Naive thymus-derived CD4-positive, alpha-beta T cell (primary cell): Measurements from ENCODE around the gene CAPN5. TPM values are rescaled to one million over a fixed set of nuclear protein-coding genes. Genes with fewer than 3 reads are reported as not detected.
A peak's percentile ranks its signal among the peaks of the same experiment; 100 is the strongest.

Experiments
- ATAC-seq: fragments of 150-1000 bp; cut with Tn5 transposase; 2 replicates; pipeline ENCODE4 v1.10.0; 2021; ENCODE audit warnings: mild to moderate bottlenecking, moderate library complexity
- CTCF ChIA-PET: fragments of 350-600 bp; sonication (Branson Sonifier 250); formaldehyde crosslinking; loops from one replicate; lab custom pipeline; 2021; ENCODE audit warnings: antibody characterized with exemption; lab: Charles Lee
- POLR2A ChIA-PET: fragments of 350-600 bp; sonication (Branson Sonifier 250); formaldehyde crosslinking; loops from one replicate; lab custom pipeline; 2021; ENCODE audit warnings: antibody characterized with exemption, inconsistent platforms; lab: Charles Lee
- DNase-seq, 9 donors: peaks; one replicate each; pipeline versions ENCODE4 v3.0.0 to v3.0.0-alpha.2; 2020 to 2022; ENCODE audit warnings: mixed read lengths in 1 of 9
- H3K27ac ChIP-seq: one replicate; pipeline ENCODE4 v1.7.0; 2013; ENCODE audit warnings: mild to moderate bottlenecking, low read depth, low read length, moderate library complexity
- H3K27me3 ChIP-seq, 2 donors: one replicate each; pipeline ENCODE4 v1.7.0; 2013; ENCODE audit warnings: low read length in 2 of 2, mild to moderate bottlenecking in 2 of 2, moderate library complexity in 2 of 2; ENCODE audit not compliant: control insufficient read depth in 2 of 2, insufficient read depth in 2 of 2
- H3K36me3 ChIP-seq, 3 experiments: 1 replicate in 2 of 3; 2 replicates in 1 of 3; pipeline ENCODE4 v1.7.0; 2013; ENCODE audit warnings: low read length in 3 of 3, mild to moderate bottlenecking in 3 of 3, moderate library complexity in 1 of 3; ENCODE audit not compliant: insufficient read depth in 3 of 3, control insufficient read depth in 2 of 3
- H3K4me1 ChIP-seq, 2 donors: one replicate each; pipeline ENCODE4 v1.7.0; 2013; ENCODE audit warnings: low read length in 2 of 2, mild to moderate bottlenecking in 2 of 2, moderate library complexity in 1 of 2; ENCODE audit not compliant: control insufficient read depth in 2 of 2, insufficient read depth in 2 of 2
- H3K4me3 ChIP-seq: 2 replicates; pipeline ENCODE4 v1.7.0; 2013; ENCODE audit warnings: mild to moderate bottlenecking, low read length
- H3K9me3 ChIP-seq, 3 experiments: 1 replicate in 2 of 3; 2 replicates in 1 of 3; pipeline ENCODE4 v1.7.0; 2013; ENCODE audit warnings: low read length in 3 of 3; ENCODE audit not compliant: control insufficient read depth in 2 of 3
- H3K27ac Mint-ChIP-seq, 9 donors: one replicate each; pipeline ENCODE4 v1.8.0; 2020 to 2022; ENCODE audit warnings: mixed read lengths in 9 of 9, mild to moderate bottlenecking in 8 of 9, moderate library complexity in 5 of 9, inconsistent platforms in 2 of 9
- H3K27me3 Mint-ChIP-seq, 5 donors: one replicate each; pipeline ENCODE4 v1.8.0; 2021 to 2022; ENCODE audit warnings: mixed read lengths in 5 of 5, mild to moderate bottlenecking in 1 of 5
- H3K36me3 Mint-ChIP-seq, 5 donors: one replicate each; pipeline ENCODE4 v1.8.0; 2020 to 2022; ENCODE audit warnings: mixed read lengths in 5 of 5, mild to moderate bottlenecking in 3 of 5, inconsistent platforms in 1 of 5
- H3K4me1 Mint-ChIP-seq, 7 donors: one replicate each; pipeline ENCODE4 v1.8.0; 2020 to 2022; ENCODE audit warnings: mixed read lengths in 7 of 7, mild to moderate bottlenecking in 3 of 7, inconsistent platforms in 1 of 7
- H3K4me3 Mint-ChIP-seq, 10 donors: one replicate each; pipeline ENCODE4 v1.8.0; 2020 to 2022; ENCODE audit warnings: mild to moderate bottlenecking in 10 of 10, mixed read lengths in 10 of 10, moderate library complexity in 6 of 10, inconsistent platforms in 2 of 10
- H3K9me3 Mint-ChIP-seq, 11 donors: one replicate each; pipeline ENCODE4 v1.8.0; 2020 to 2022; ENCODE audit warnings: mixed read lengths in 11 of 11, mild to moderate bottlenecking in 4 of 11, inconsistent platforms in 1 of 11, moderate library complexity in 1 of 11
- intact Hi-C, 2 donors: fragments of 100-400 bp; cut with micrococcal nuclease; formaldehyde crosslinking; loops; one replicate each; pipeline ENCODE4 v1.15.1; 2023
- polyA plus RNA-seq, 2 donors: library from polyadenylated mRNA; unstranded; fragments of 300-500 nt; fragmentation: Illumina TruSeq; gene quantifications; one replicate each; pipeline ENCODE4 v1.2.3, GENCODE V29; 2021
- total RNA-seq, 6 experiments: library from RNA in 5 of 6; stranded (reverse) in 5 of 6; gene quantifications; 1 replicate in 5 of 6; 2 replicates in 1 of 6; pipeline ENCODE4 v1.2.3 and lab custom pipeline; 2021 to 2026

CAPN5 gene
- total and polyA plus RNA-seq, 7 experiments from 2014 or later: 0.94 to 5.8 (median 5.6) TPM

DNA sequence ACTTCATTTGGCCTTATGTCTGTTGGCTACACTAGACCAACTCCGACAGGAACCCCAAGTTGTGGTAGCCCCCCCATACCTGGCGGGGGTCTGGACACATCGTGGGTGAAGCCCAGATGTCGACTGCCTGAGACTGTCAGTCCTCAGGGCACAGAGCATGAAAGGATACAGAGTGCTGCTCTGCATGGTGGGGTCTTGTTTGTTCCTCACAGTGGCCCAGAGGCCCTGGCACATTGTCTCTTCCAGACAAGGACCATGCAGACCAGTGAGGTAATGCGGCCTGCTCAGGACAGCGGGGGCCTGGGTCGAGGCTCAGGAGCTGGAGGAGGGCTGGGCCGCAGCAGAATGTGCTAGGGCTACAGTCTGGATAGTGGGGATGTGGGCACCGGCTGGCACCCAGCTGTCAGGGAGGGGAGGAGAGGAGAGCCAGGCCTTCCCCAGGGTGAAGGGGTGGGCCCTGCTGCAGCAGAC lies 14.6 kb downstream of the CAPN5 start:
- peaks cover 0 to 9% (median 0%) of the 10 kb centered on the region in 5 donors for H3K36me3 Mint-ChIP-seq
- peak overlapping the region in 3 of 10 donors; percentile 9 to 85 (median 11) for H3K4me3 Mint-ChIP-seq
- peaks cover 0 to 11% (median 0%) of the 10 kb centered on the region in 5 donors for H3K27me3 Mint-ChIP-seq
- peak overlapping the region in 7 of 9 donors; percentile 44 to 98 (median 96) for H3K27ac Mint-ChIP-seq
- DNase-seq (no peak), ATAC-seq (no peak)
- POLR2A ChIA-PET: interaction anchor here (1.6 to 1.7 kb wide), 2 partner anchors 17 to 33 kb away, joined by 8 read pairs; no protein-coding TSS in a partner anchor
- peaks cover 7 to 17% of the 10 kb centered on the region in 2 donors for H3K4me1 ChIP-seq
- CTCF ChIA-PET: interaction anchor here (4.9 kb wide), 1 partner anchor 10 kb away, joined by 36 read pairs; no protein-coding TSS in a partner anchor
- peaks cover 0 to 13% (median 1%) of the 10 kb centered on the region in 11 donors for H3K9me3 Mint-ChIP-seq
- peaks cover 6 to 40% (median 21%) of the 10 kb centered on the region in 7 donors for H3K4me1 Mint-ChIP-seq
- no peak overlapping the region for H3K4me3 ChIP-seq
- no peaks in the 10 kb centered on the region for H3K36me3 ChIP-seq
- intact Hi-C loops: no loop called here
- no peaks in the 10 kb centered on the region for H3K27me3 ChIP-seq
- H3K9me3 ChIP-seq: no peaks in the 10 kb centered on the region
- H3K27ac ChIP-seq: no peak overlapping the region

DNA sequence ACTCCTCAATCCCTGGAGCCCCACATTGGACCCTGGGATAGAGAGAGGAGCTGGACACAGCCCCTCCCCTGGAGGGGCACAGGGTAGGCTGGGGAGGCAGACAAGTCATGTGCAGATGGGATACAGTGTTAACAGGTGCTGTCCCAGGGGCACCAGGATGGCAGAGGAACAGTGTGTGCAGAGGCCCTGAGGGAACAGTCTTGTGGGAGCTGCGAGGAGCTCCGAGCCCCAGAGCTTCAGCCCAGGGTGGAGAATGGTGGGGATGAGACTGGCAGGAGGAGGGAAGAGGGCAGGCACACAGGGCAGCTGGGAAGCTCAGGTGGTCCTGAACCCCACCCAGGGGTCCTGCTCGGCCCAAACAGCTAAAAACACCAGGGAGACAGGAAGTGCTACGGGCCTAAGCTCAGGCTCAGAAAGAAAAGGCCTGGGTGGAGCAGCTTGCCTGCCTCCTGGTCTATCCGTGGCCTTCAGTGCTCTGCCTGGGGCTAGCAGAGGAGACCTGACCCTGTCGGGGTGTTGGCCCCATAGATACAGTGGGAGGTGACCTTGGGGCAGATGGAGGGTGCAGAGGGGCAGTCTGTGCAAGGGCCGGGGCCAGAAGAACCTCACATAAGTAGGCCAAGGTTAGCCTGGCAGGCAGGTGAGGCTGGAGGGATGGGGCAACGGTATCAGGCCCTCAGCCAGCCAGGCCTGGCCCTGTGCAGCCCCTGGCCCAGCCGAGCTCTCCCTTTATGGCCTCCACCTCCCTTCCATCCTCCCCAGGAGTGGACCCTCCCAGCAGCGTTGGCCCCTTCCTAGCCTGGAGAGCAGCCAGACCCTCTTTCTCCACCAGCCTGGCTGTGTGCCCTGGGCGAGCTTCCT lies 15.4 kb downstream of the CAPN5 start:
- DNase-seq (peak in 5 of 9 donors; percentile 21 to 30 (median 21)), ATAC-seq (peak; percentile 26)
- peaks cover 0 to 13% (median 1%) of the 10 kb centered on the region in 11 donors for H3K9me3 Mint-ChIP-seq
- H3K4me3 ChIP-seq: peak overlapping the region; percentile 44
- CTCF ChIA-PET: interaction anchor here (0.8 to 4.9 kb wide), 7 partner anchors 10 to 162 kb away, joined by 3 to 36 read pairs (median 4); partner anchors contain the start of gene CAPN5
- no peaks in the 10 kb centered on the region for H3K36me3 ChIP-seq
- H3K4me3 Mint-ChIP-seq: peak overlapping the region; percentile 77 to 93 (median 82)
- H3K9me3 ChIP-seq: no peaks in the 10 kb centered on the region
- peaks cover 7 to 17% of the 10 kb centered on the region in 2 donors for H3K4me1 ChIP-seq
- POLR2A ChIA-PET: interaction anchor here (0.6 to 2.0 kb wide), 6 partner anchors 9 to 34 kb away, joined by 3 to 8 read pairs (median 7); no protein-coding TSS in a partner anchor
- intact Hi-C loops: loop anchor here (2.0 kb wide), 2 partner anchors 15 to 35 kb away; partner anchors contain the start of gene CAPN5 (in 1 of the 2)
- H3K27me3 Mint-ChIP-seq: peaks cover 0 to 8% (median 0%) of the 10 kb centered on the region in 5 donors
- peak overlapping the region; percentile 94 to 98 (median 98) for H3K27ac Mint-ChIP-seq
- no peaks in the 10 kb centered on the region for H3K27me3 ChIP-seq
- H3K4me1 Mint-ChIP-seq: peaks cover 6 to 37% (median 21%) of the 10 kb centered on the region in 7 donors
- H3K27ac ChIP-seq: peak overlapping the region; percentile 78
- H3K36me3 Mint-ChIP-seq: peaks cover 0 to 9% (median 0%) of the 10 kb centered on the region in 5 donors

DNA sequence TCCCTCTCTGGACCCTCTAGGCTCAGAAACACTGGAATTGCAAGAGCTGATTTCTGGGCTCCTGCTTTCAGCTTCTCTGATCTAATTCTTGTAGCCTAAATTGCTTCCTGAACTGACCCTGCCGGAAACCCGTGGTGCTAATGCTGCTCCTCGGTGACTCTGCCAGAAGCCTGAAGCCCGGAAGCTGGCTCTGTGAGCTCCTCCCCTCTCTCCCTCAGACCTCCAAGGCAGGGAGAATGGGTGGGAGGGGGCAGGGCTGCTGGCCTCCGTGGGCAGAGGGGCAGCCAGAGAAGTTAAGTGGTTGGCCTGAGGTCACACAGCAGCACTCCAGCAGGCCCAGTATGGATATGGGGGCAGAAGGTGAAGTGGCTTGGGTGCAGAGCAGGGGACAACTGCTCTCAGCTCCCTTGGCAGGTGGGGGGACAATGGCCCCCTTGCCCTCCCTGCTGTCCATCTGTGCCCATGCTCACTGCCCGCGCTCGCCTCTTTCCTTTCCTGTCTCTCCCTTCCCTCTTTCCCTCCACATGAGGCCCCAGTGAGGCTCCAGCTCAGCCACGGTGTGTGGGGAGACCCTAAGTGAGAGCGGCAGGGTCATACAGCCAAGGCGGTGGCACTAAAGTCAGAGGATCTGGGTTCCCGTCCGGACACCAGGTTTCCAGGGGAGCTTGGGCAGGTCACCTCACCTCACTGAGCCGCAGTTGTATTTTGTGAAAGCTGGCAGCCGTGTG lies 16.2 kb downstream of the CAPN5 start:
- Mint-ChIP-seq H3K4me3 (peak overlapping the region; percentile 77 to 93 (median 82)), H3K27ac (peak overlapping the region; percentile 94 to 98 (median 98)), H3K27me3 (peaks cover 0 to 5% (median 0%) of the 10 kb centered on the region in 5 donors), H3K4me1 (peaks cover 6 to 37% (median 21%) of the 10 kb centered on the region in 7 donors), H3K9me3 (peaks cover 0 to 13% (median 1%) of the 10 kb centered on the region in 11 donors), H3K36me3 (peaks cover 0 to 9% (median 3%) of the 10 kb centered on the region in 5 donors)
- H3K4me3 ChIP-seq: peak overlapping the region; percentile 44
- H3K9me3 ChIP-seq: no peaks in the 10 kb centered on the region
- intact Hi-C loops: loop anchor here (1.0 to 2.0 kb wide), 3 partner anchors 16 to 36 kb away; partner anchors contain the start of gene CAPN5 (in 2 of the 2)
- peaks cover 7 to 17% of the 10 kb centered on the region in 2 donors for H3K4me1 ChIP-seq
- H3K27ac ChIP-seq: peak overlapping the region; percentile 78
- H3K36me3 ChIP-seq: no peaks in the 10 kb centered on the region
- ChIA-PET CTCF (interaction anchor here (0.7 to 4.9 kb wide), 8 partner anchors 9 to 163 kb away, joined by 3 to 36 read pairs (median 4); partner anchors contain the start of gene CAPN5), POLR2A (interaction anchor here (0.8 to 2.0 kb wide), 5 partner anchors 8 to 35 kb away, joined by 3 to 8 read pairs (median 8); no protein-coding TSS in a partner anchor)
- peak in 8 of 9 donors; percentile 42 to 66 (median 60) for DNase-seq
- peak; percentile 83 for ATAC-seq
- no peaks in the 10 kb centered on the region for H3K27me3 ChIP-seq

DNA sequence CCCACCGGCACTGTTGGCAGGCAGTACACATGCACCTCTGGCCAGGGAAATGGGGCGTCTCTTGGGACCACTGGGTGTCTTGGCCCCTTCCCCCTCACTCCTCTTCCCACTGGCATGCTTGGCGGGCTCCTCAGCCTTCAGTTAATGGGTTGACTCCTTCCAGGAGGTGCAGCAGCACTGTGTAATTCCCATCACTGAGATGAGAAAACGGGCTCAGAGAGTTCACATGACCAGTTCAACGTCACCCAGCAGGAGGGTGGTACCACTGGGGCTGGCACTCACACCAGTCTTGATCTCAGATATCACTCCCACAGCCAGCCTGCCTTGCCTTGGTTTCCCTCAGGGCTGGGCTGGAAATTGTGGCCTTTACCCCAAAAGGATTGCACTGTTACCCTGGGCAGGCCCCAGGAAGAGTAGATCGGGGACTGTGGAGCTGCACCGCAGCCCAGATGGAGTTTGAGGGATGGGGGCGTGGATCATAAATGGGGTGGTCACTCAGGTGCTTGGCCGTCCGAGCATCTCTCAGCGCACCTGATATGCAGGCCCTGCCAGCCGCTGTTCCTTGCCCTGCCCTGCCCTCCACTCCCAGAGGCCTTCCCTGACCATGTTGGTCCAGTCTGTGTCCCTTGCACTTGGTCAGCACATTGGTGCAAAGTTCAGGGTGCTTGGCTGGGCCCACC lies 16.9 kb downstream of the CAPN5 start:
- Mint-ChIP-seq H3K27me3 (no peaks in the 10 kb centered on the region), H3K4me1 (peaks cover 6 to 37% (median 21%) of the 10 kb centered on the region in 7 donors), H3K9me3 (peaks cover 0 to 8% (median 1%) of the 10 kb centered on the region in 11 donors), H3K36me3 (peaks cover 0 to 7% (median 3%) of the 10 kb centered on the region in 5 donors), H3K4me3 (peak overlapping the region in 5 of 10 donors; percentile 14 to 93 (median 80)), H3K27ac (peak overlapping the region; percentile 94 to 98 (median 98))
- Histone ChIP-seq H3K4me3 (peak overlapping the region; percentile 44), H3K4me1 (peaks cover 7 to 17% of the 10 kb centered on the region in 2 donors), H3K27me3 (no peaks in the 10 kb centered on the region), H3K27ac (peak overlapping the region; percentile 78), H3K36me3 (no peaks in the 10 kb centered on the region), H3K9me3 (no peaks in the 10 kb centered on the region)
- ChIA-PET CTCF (interaction anchor here (0.7 to 4.9 kb wide), 4 partner anchors 8 to 164 kb away, joined by 3 to 36 read pairs (median 6); no protein-coding TSS in a partner anchor), POLR2A (interaction anchor here (0.7 to 2.0 kb wide), 2 partner anchors 7 to 18 kb away, joined by 3 to 8 read pairs; no protein-coding TSS in a partner anchor)
- no peak for ATAC-seq
- intact Hi-C loops: loop anchor here (1.0 to 2.0 kb wide), 3 partner anchors 17 to 37 kb away; partner anchors contain the start of gene CAPN5 (in 2 of the 2)
- DNase-seq: no peak

DNA sequence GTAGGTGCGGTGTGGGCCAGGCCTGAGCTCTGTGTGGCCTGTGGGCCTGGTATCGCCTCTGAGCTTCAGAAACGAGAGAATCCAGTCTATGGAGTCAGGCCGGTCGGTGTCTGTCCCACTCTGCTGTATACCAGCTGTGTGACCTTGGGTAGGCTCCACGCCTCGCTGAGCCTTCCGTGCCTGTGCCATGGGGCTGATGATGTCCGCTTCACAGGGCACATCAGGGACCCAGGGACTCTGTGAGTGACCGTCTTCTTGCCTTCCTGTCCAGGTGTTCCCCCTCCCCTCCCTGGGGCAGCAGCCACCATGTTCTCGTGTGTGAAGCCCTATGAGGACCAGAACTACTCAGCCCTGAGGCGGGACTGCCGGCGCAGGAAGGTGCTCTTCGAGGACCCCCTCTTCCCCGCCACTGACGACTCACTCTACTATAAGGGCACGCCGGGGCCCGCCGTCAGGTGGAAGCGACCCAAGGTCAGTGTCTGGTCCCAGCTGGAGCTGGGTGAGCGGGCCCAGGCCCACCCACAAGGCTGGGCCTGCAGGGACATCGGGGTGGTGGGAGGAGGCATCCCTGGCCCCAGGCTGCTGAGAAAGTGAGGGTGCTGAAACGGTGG lies 17.9 kb downstream of the CAPN5 start:
- ATAC-seq (no peak), DNase-seq (no peak)
- Histone ChIP-seq H3K27me3 (no peaks in the 10 kb centered on the region), H3K9me3 (no peaks in the 10 kb centered on the region), H3K4me3 (no peak overlapping the region), H3K36me3 (no peaks in the 10 kb centered on the region), H3K27ac (no peak overlapping the region), H3K4me1 (peaks cover 7 to 17% of the 10 kb centered on the region in 2 donors)
- Mint-ChIP-seq H3K36me3 (peaks cover 0 to 3% (median 0%) of the 10 kb centered on the region in 5 donors), H3K4me3 (no peak overlapping the region), H3K4me1 (peaks cover 6 to 34% (median 21%) of the 10 kb centered on the region in 7 donors), H3K27ac (peak overlapping the region in 3 of 9 donors; percentile 77 to 98 (median 78)), H3K27me3 (no peaks in the 10 kb centered on the region), H3K9me3 (no peaks in the 10 kb centered on the region)
- intact Hi-C loops: no loop called here
- CTCF ChIA-PET: no interaction called here
- POLR2A ChIA-PET: interaction anchor here (0.7 kb wide), 1 partner anchor 19 kb away, joined by 3 read pairs; no protein-coding TSS in a partner anchor
